Tibial nerve (tissue), 4 donors: ENCODE data around the gene LRRC4. TPM values are rescaled to one million over a fixed set of nuclear protein-coding genes. Genes with fewer than 3 reads are reported as not detected.

Experiments used
- DNase-seq, 2 donors: peaks; one replicate each; pipeline ENCODE4 v3.0.0-alpha.2; 2019; ENCODE audit warnings: low spot score in 2 of 2
- H3K27ac ChIP-seq, 4 donors: fragments of 200-600 bp; sonication (generic) in 3 of 4; one replicate each; pipeline ENCODE4 v1.5.1; 2017 to 2019; ENCODE audit warnings: mild to moderate bottlenecking in 1 of 4
- H3K27me3 ChIP-seq, 2 donors: fragments of 200-600 bp; sonication (generic) in 1 of 2; one replicate each; pipeline versions ENCODE4 v1.5.1 to v1.6.0; 2017 to 2019
- H3K36me3 ChIP-seq, 3 donors: fragments of 200-600 bp; sonication (generic); one replicate each; pipeline ENCODE4 v1.5.1; 2018 to 2019
- H3K4me1 ChIP-seq, 4 donors: fragments of 200-600 bp; sonication (generic) in 3 of 4; one replicate each; pipeline ENCODE4 v1.5.1; 2017 to 2019
- H3K4me3 ChIP-seq, 4 donors: fragments of 200-600 bp; sonication (generic) in 3 of 4; one replicate each; pipeline ENCODE4 v1.5.1; 2017 to 2019; ENCODE audit warnings: mild to moderate bottlenecking in 1 of 4, moderate library complexity in 1 of 4
- H3K9me3 ChIP-seq, 4 donors: fragments of 200-600 bp; sonication (generic) in 3 of 4; one replicate each; pipeline ENCODE4 v1.5.1; 2017 to 2019
- CTCF ChIP-seq, 5 experiments: fragments of 200-600 bp in 3 of 5; fragments of 450-650 bp in 2 of 5; sonication (generic) in 3 of 5; IDR thresholded peaks; one replicate each; pipeline ENCODE4 v1.5.1; 2016 to 2019; ENCODE audit warnings: antibody characterized with exemption in 5 of 5, mild to moderate bottlenecking in 3 of 5, moderate library complexity in 2 of 5
- EP300 ChIP-seq, 2 donors: sonication (generic); formaldehyde crosslinking; IDR thresholded peaks; one replicate each; pipeline ENCODE4 v1.6.1; 2017; ENCODE audit warnings: antibody characterized with exemption in 2 of 2, mild to moderate bottlenecking in 1 of 2
- POLR2A ChIP-seq, 2 donors: fragments of 450-650 bp; IDR thresholded peaks; one replicate each; pipeline ENCODE4 v1.6.1; 2017; ENCODE audit warnings: antibody characterized with exemption in 2 of 2, mild to moderate bottlenecking in 2 of 2, moderate library complexity in 2 of 2
- WGBS, 2 donors: methylation state at CpG; one replicate each; pipeline ENCODE4 v1.1.5; 2018; 5-methylcytosine and 5-hydroxymethylcytosine counted together
- total RNA-seq, 4 donors: library from RNA; depleted of rRNA; stranded (reverse); fragments of >200 nt; gene quantifications; one replicate each; pipeline ENCODE4 v1.1.0, GENCODE V29; 2016

LRRC4 gene
- total RNA-seq, 4 donors from 2014 or later, result 2.2 to 2.4 (median 2.3) TPM

- peak overlapping the region in 3 of 4 donors; percentile 27 to 85 (median 65) for H3K27ac ChIP-seq
- no peaks in the 10 kb centered on the region for H3K9me3 ChIP-seq
Observed at GRCh38 chr7:127995881-127996215, 35.4 kb downstream of the LRRC4 start.

GRCh38 chr7:127995156-127995880, 35.9 kb downstream of the LRRC4 start:
- 21 to 23% methylated on average over 3 of the region's 3 CpGs for WGBS, 2 donors
- peak in 1 of 2 donors; percentile 33 for DNase-seq
- H3K9me3 ChIP-seq, result no peaks in the 10 kb centered on the region
- peaks cover 0 to 49% (median 22%) of the 10 kb centered on the region in 4 donors for H3K4me1 ChIP-seq
- no peak overlapping the region for H3K4me3 ChIP-seq
- H3K27me3 ChIP-seq, result no peaks in the 10 kb centered on the region
- TF ChIP-seq CTCF (IDR thresholded peaks at IDR 0.05) (no peak), EP300 (IDR thresholded peaks at IDR 0.05) (no peak), POLR2A (IDR thresholded peaks at IDR 0.05) (no peak)
- peaks cover 0 to 27% (median 0%) of the 10 kb centered on the region in 3 donors for H3K36me3 ChIP-seq
- peak overlapping the region in 3 of 4 donors; percentile 27 to 85 (median 65) for H3K27ac ChIP-seq

More at GRCh38 chr7:127995881-127996215, 35.4 kb downstream of the LRRC4 start:
- peaks cover 0 to 55% (median 22%) of the 10 kb centered on the region in 4 donors for H3K4me1 ChIP-seq
- H3K4me3 ChIP-seq, result no peak overlapping the region
- H3K36me3 ChIP-seq, result peaks cover 0 to 25% (median 0%) of the 10 kb centered on the region in 3 donors
- DNase-seq, result no peak
- 29 to 31% methylated on average over 3 of the region's 3 CpGs for WGBS, 2 donors
- no peaks in the 10 kb centered on the region for H3K27me3 ChIP-seq
- TF ChIP-seq POLR2A (IDR thresholded peaks at IDR 0.05), result no peak
- no peak for TF ChIP-seq EP300 (IDR thresholded peaks at IDR 0.05)
- TF ChIP-seq CTCF (IDR thresholded peaks at IDR 0.05), result no peak

- WGBS, 2 donors, result 93 to 97% methylated on average over 5 of the region's 5 CpGs
- Histone ChIP-seq H3K4me3 (no peak overlapping the region), H3K9me3 (no peaks in the 10 kb centered on the region), H3K27me3 (no peaks in the 10 kb centered on the region), H3K27ac (no peak overlapping the region), H3K36me3 (peaks cover 0 to 27% (median 0%) of the 10 kb centered on the region in 3 donors), H3K4me1 (peaks cover 0 to 46% (median 25%) of the 10 kb centered on the region in 4 donors)
- no peak for DNase-seq
- no peak for TF ChIP-seq CTCF (IDR thresholded peaks at IDR 0.05)
- no peak for TF ChIP-seq EP300 (IDR thresholded peaks at IDR 0.05)
- no peak for TF ChIP-seq POLR2A (IDR thresholded peaks at IDR 0.05)
Observed at GRCh38 chr7:127993987-127994386, 37.2 kb downstream of the LRRC4 start.

GRCh38 chr7:127993317-127993716, 37.9 kb downstream of the LRRC4 start:
- Histone ChIP-seq H3K27me3 (no peaks in the 10 kb centered on the region), H3K9me3 (no peaks in the 10 kb centered on the region), H3K36me3 (peaks cover 0 to 27% (median 0%) of the 10 kb centered on the region in 3 donors), H3K4me1 (peaks cover 0 to 48% (median 31%) of the 10 kb centered on the region in 4 donors), H3K4me3 (no peak overlapping the region), H3K27ac (no peak overlapping the region)
- TF ChIP-seq CTCF (IDR thresholded peaks at IDR 0.05) (no peak), EP300 (IDR thresholded peaks at IDR 0.05) (no peak), POLR2A (IDR thresholded peaks at IDR 0.05) (no peak)
- no peak for DNase-seq
- 92% methylated on average over 6 of the region's 6 CpGs for WGBS, 2 donors

- no peak for DNase-seq
- WGBS, 2 donors, result 13 to 23% methylated on average over 1 of the region's 1 CpG
- no peak for TF ChIP-seq POLR2A (IDR thresholded peaks at IDR 0.05)
- no peak for TF ChIP-seq CTCF (IDR thresholded peaks at IDR 0.05)
- TF ChIP-seq EP300 (IDR thresholded peaks at IDR 0.05), result no peak
- no peaks in the 10 kb centered on the region for H3K9me3 ChIP-seq
- H3K4me3 ChIP-seq, result no peak overlapping the region
- no peaks in the 10 kb centered on the region for H3K27me3 ChIP-seq
- peak overlapping the region in 1 of 4 donors; percentile 45 for H3K27ac ChIP-seq
- H3K4me1 ChIP-seq, result peaks cover 0 to 33% (median 26%) of the 10 kb centered on the region in 4 donors
- peaks cover 0 to 27% (median 0%) of the 10 kb centered on the region in 3 donors for H3K36me3 ChIP-seq
Observed at GRCh38 chr7:127988751-127989150, 42.5 kb downstream of the LRRC4 start.
